ENCODE measurements around the gene ASPDH. TPM values are rescaled to one million over a fixed set of nuclear protein-coding genes. Genes with fewer than 3 reads are reported as not detected.

The ASPDH gene
- total RNA-seq, 1 experiment from 2014 or later: not detected

- H3K14ac ChIP-seq (ENCODE audit: insufficient read depth, low read length): no peak overlapping the region; the same call in 1 of the 2 replicates
- peaks cover 5 to 7% (median 5%) of the 10 kb centered on the region in 3 experiments; a peak in 4 of 7 replicates for H3K36me3 Mint-ChIP-seq (ENCODE audit: insufficient read depth in 1 of 3, low read depth in 3 of 3)
- H3T11ph ChIP-seq (ENCODE audit: low read length): no peak overlapping the region
- no peak overlapping the region for H3K23ac ChIP-seq (ENCODE audit: insufficient read length, low read depth, low read length)
- no peak for TF ChIP-seq CTCF (conservative IDR thresholded peaks at IDR 0.05)
- no peak overlapping the region for H2BK5ac ChIP-seq (ENCODE audit: insufficient read length, low read length)
- H3K27ac Mint-ChIP-seq: no peak overlapping the region
- H3K23me2 ChIP-seq (ENCODE audit: insufficient read length, low read depth, low read length, poor library complexity, severe bottlenecking): no peaks in the 10 kb centered on the region
- no peak overlapping the region for H4K91ac ChIP-seq (ENCODE audit: insufficient read length, low read depth, low read length)
- H3K4me1 ChIP-seq (ENCODE audit: insufficient read depth, low read length): no peaks in the 10 kb centered on the region
- H4K8ac ChIP-seq (replicated peaks; ENCODE audit: insufficient read length, low read depth, low read length): no peak overlapping the region
- H2BK20ac ChIP-seq (ENCODE audit: low read depth, low read length, poor library complexity, severe bottlenecking): no peak overlapping the region
- no peak overlapping the region for H2AK5ac ChIP-seq (ENCODE audit: insufficient read length, low read length)
- H3K18ac ChIP-seq (ENCODE audit: insufficient read length, low read depth, low read length): no peak overlapping the region
- H2AFZ ChIP-seq (ENCODE audit: low read length): no peak overlapping the region
- WGBS (ENCODE audit: extremely low coverage, insufficient read length, low lambda C conversion rate): no CpG with 5 or more reads among the region's 17 CpGs
- H3K27ac ChIP-seq (ENCODE audit: insufficient read length, low read depth, low read length): no peak overlapping the region
- H2BK120ac ChIP-seq (ENCODE audit: low read depth, low read length, poor library complexity, severe bottlenecking): no peak overlapping the region
- H3K79me1 ChIP-seq (ENCODE audit: insufficient read depth, low read depth, low read length, poor library complexity, severe bottlenecking): no peaks in the 10 kb centered on the region
- no peak overlapping the region for H2BK12ac ChIP-seq (ENCODE audit: insufficient read length, low read depth, low read length)
- H3K56ac ChIP-seq (ENCODE audit: insufficient read length, low read depth, low read length): no peak overlapping the region
- H3K79me2 ChIP-seq (ENCODE audit: insufficient read depth, low read length): no peaks in the 10 kb centered on the region
- no peak overlapping the region for H3K4ac ChIP-seq (ENCODE audit: low read depth, low read length)
- no peaks in the 10 kb centered on the region for H4K20me1 ChIP-seq (ENCODE audit: control insufficient read depth, insufficient read depth, insufficient read length)
- H3K27me3 Mint-ChIP-seq (ENCODE audit: low read depth): peaks cover 35% of the 10 kb centered on the region
- no peaks in the 10 kb centered on the region for H3K9me3 Mint-ChIP-seq
- 0 out of 2 replicates have a peak, but pooled peaks cover 3% of the 10 kb centered on the region for H3K27me3 ChIP-seq (ENCODE audit: insufficient read depth, low read length)
- H2BK15ac ChIP-seq (ENCODE audit: low read depth, low read length): no peak overlapping the region
- no peak overlapping the region for H4K5ac ChIP-seq (ENCODE audit: insufficient read length, low read depth, low read length)
- no peak overlapping the region for H3K4me2 ChIP-seq (ENCODE audit: insufficient read depth, insufficient read length, low read length)
- H3K4me1 Mint-ChIP-seq: no peaks in the 10 kb centered on the region
- DNase-seq: no peak
- H3K9ac ChIP-seq (ENCODE audit: extremely low read depth, insufficient read length, low read length): no peak overlapping the region
- H3K4me3 Mint-ChIP-seq: no peak overlapping the region
- no peaks in the 10 kb centered on the region for H3K9me3 ChIP-seq (ENCODE audit: control insufficient read depth, low read depth, low read length)
Measured at GRCh38 chr19:50520822-50521465, 7.2 kb upstream of the ASPDH start.
